K562 (cell line): ENCODE data around the gene MAGEB1. TPM values are rescaled to one million over a fixed set of nuclear protein-coding genes. Genes with fewer than 3 reads are reported as not detected.
A peak's percentile ranks its signal among the peaks of the same experiment; 100 is the strongest.

Source experiments
- ATAC-seq: fragments of 200-7000 bp; cut with Tn5 transposase; 3 replicates; pipeline ENCODE4 v1.9.1; 2020; ENCODE audit warnings: moderate library complexity
- BruUV-seq: library from RNA; stranded (reverse); fragments of 400-500 nt; replicated peaks from 2 replicates; lab custom pipeline; 2021; lab: Mats Ljungman, UMichigan
- CTCF ChIA-PET: fragments of 300-600 bp; formaldehyde crosslinking; extraction: SDS; loops from one replicate; lab custom pipeline; 2021; ENCODE audit warnings: low intra/inter-chr PET ratio; lab: Yijun Ruan, JAX
- POLR2A ChIA-PET: fragments of 300-600, 350-650 bp; sonication (Branson Sonifier 250); formaldehyde crosslinking; extraction: SDS; loops from one replicate; lab custom pipeline; 2021; ENCODE audit warnings: antibody characterized with exemption, inconsistent platforms; lab: Yijun Ruan, JAX
- DNase-seq, 4 experiments: peaks; one replicate each; pipeline versions ENCODE4 v3.0.0 to v3.0.0-alpha.2; 2011 to 2018; ENCODE audit warnings: low spot score in 3 of 4, mixed read lengths in 3 of 4; ENCODE audit errors: extremely low read depth in 1 of 4
- FAIRE-seq: peaks from 2 replicates; lab custom pipeline; 2011; peaks lifted over from hg19 to GRCh38; lab: Jason Lieb, UNC
- H2AFZ ChIP-seq: 2 replicates; pipeline ENCODE4 v1.6.0; 2011; ENCODE audit warnings: low read depth, low read length, control low read depth, inconsistent platforms
- H3K27ac ChIP-seq: fragments of 200-600 bp; 3 replicates; pipeline ENCODE4 v1.8.0; 2011; ENCODE audit warnings: low read depth, mild to moderate bottlenecking, control low read depth, inconsistent platforms, low read length, moderate library complexity, mixed read lengths; ENCODE audit errors: extremely low read depth
- H3K27me3 ChIP-seq, 2 experiments: fragments of 300-600 bp in 1 of 2; 2 replicates in 1 of 2; 3 replicates in 1 of 2; pipeline versions ENCODE4 v1.6.0 to v1.8.0; 2011; ENCODE audit warnings: inconsistent platforms in 2 of 2, low read length in 2 of 2, mild to moderate bottlenecking in 1 of 2, mixed read lengths in 1 of 2, moderate library complexity in 1 of 2; ENCODE audit not compliant: control insufficient read depth in 2 of 2, insufficient read depth in 2 of 2
- H3K36me3 ChIP-seq: fragments of 300-600 bp; 3 replicates; pipeline ENCODE4 v1.8.0; 2011; ENCODE audit warnings: mild to moderate bottlenecking, low read length, inconsistent platforms; ENCODE audit not compliant: control insufficient read depth, insufficient read depth
- H3K4me1 ChIP-seq, 2 experiments: fragments of 200-600 bp in 1 of 2; replicated peaks in 1 of 2; 2 replicates in 1 of 2; 3 replicates in 1 of 2; pipeline versions ENCODE4 v1.5.1 to v1.8.0; 2011; ENCODE audit warnings: inconsistent platforms in 2 of 2, low read length in 2 of 2, mild to moderate bottlenecking in 1 of 2, mixed read lengths in 1 of 2, moderate library complexity in 1 of 2; ENCODE audit not compliant: control insufficient read depth in 2 of 2, insufficient read depth in 2 of 2
- H3K4me2 ChIP-seq: 2 replicates; pipeline ENCODE4 v1.6.1; 2011; ENCODE audit warnings: low read length, control low read depth, inconsistent platforms, mixed read lengths; ENCODE audit not compliant: insufficient read depth
- H3K4me3 ChIP-seq: fragments of 200-600 bp; sonication (generic), shearing (Covaris generic); 2 replicates; pipeline ENCODE4 v1.5.1; 2016; ENCODE audit warnings: control low read depth, inconsistent platforms
- H3K79me2 ChIP-seq: fragments of 200-600 bp; 3 replicates; pipeline ENCODE4 v1.8.0; 2011; ENCODE audit warnings: low read length, inconsistent platforms; ENCODE audit not compliant: control insufficient read depth, insufficient read depth
- H3K9ac ChIP-seq, 2 experiments: 2 replicates each; pipeline versions ENCODE4 v1.6.0 to v1.6.1; 2011; ENCODE audit warnings: low read depth in 2 of 2, low read length in 2 of 2, control low read depth in 1 of 2, inconsistent platforms in 1 of 2, mild to moderate bottlenecking in 1 of 2, mixed read lengths in 1 of 2; ENCODE audit not compliant: insufficient read depth in 1 of 2
- H3K9me1 ChIP-seq: one replicate; pipeline ENCODE4 v1.6.0; 2011; ENCODE audit warnings: inconsistent platforms, mild to moderate bottlenecking, low read length, moderate library complexity; ENCODE audit not compliant: control insufficient read depth, insufficient read depth
- H3K9me3 ChIP-seq: replicated peaks from 2 replicates; pipeline ENCODE4 v1.5.1; 2011; ENCODE audit warnings: low read depth, low read length, inconsistent platforms; ENCODE audit not compliant: control insufficient read depth, insufficient read depth
- H4K20me1 ChIP-seq: replicated peaks from 2 replicates; pipeline ENCODE4 v1.6.1; 2011; ENCODE audit warnings: low read length, inconsistent platforms, mixed read lengths; ENCODE audit not compliant: control insufficient read depth, insufficient read depth
- CSDE1 ChIP-seq, 2 experiments: fragments of 450-650 bp; IDR thresholded peaks; 2 replicates each; pipeline ENCODE4 v1.6.1; 2016; ENCODE audit warnings: mild to moderate bottlenecking in 1 of 2
- ELF2 ChIP-seq: fragments of 250-450 bp; sonication (Bioruptor Pico); IDR thresholded peaks from 2 replicates; pipeline ENCODE4 v1.5.0; 2021; ENCODE audit warnings: mild to moderate bottlenecking
- ESRRA ChIP-seq: fragments of 450-650 bp; IDR thresholded peaks from 2 replicates; pipeline ENCODE4 v1.6.1; 2014; ENCODE audit warnings: low read depth, mild to moderate bottlenecking, moderate library complexity, borderline replicate concordance
- FOXJ2 ChIP-seq: fragments of 200-800 bp; sonication (Bioruptor generic); IDR thresholded peaks from 2 replicates; pipeline ENCODE4 v1.6.1; 2016; ENCODE audit warnings: missing genetic modification characterization, missing compliant biosample characterization
- HMGN3 ChIP-seq: IDR thresholded peaks from 2 replicates; pipeline ENCODE4 v1.6.1; 2011; ENCODE audit warnings: borderline replicate concordance, low read depth, mild to moderate bottlenecking, mixed read lengths, low read length; ENCODE audit not compliant: insufficient read length; ENCODE audit errors: extremely low read depth
- RCOR1 ChIP-seq, 2 experiments: IDR thresholded peaks; 2 replicates each; pipeline ENCODE4 v1.6.1; 2012; ENCODE audit warnings: low read depth in 2 of 2, low read length in 2 of 2, borderline replicate concordance in 1 of 2, improper control_type of control experiment in 1 of 2
- SLC30A9 ChIP-seq: fragments of 250-450 bp; sonication (Bioruptor Pico); IDR thresholded peaks from 2 replicates; pipeline ENCODE4 v1.8.0; 2022; ENCODE audit warnings: mild to moderate bottlenecking, moderate library complexity
- TEAD4 ChIP-seq, 2 experiments: sonication (generic) in 1 of 2; formaldehyde crosslinking in 1 of 2; IDR thresholded peaks; 2 replicates each; pipeline versions ENCODE4 v1.6.1 to v1.8.0; 2012 to 2022; ENCODE audit warnings: borderline replicate concordance in 1 of 2, inconsistent platforms in 1 of 2, low read length in 1 of 2, mild to moderate bottlenecking in 1 of 2, missing genetic modification reagents in 1 of 2
- U2AF1 ChIP-seq: fragments of 200-400 bp; formaldehyde crosslinking; optimal IDR thresholded peaks from 2 replicates; pipeline ENCODE3; 2017; ENCODE audit warnings: mild to moderate bottlenecking, low read depth, low read length, moderate library complexity
- ZNF395 ChIP-seq: fragments of 200-800 bp; sonication (Bioruptor generic); IDR thresholded peaks from 2 replicates; pipeline ENCODE4 v1.6.1; 2017; ENCODE audit warnings: missing genetic modification characterization, missing compliant biosample characterization
- WGBS: fragments of 100-300 bp; shearing (Covaris generic); methylation state at CpG from one replicate; pipeline ENCODE4 v1.1.6; 2016; ENCODE audit warnings: low coverage, mixed read lengths; ENCODE audit not compliant: insufficient coverage; ENCODE audit errors: missing lambda C conversion rate; 5-methylcytosine and 5-hydroxymethylcytosine counted together
- in situ Hi-C: fragments of 300-500 bp; cut with MboI; formaldehyde crosslinking; loops from 4 replicates; pipeline ENCODE4 v1.15.0; 2018; ENCODE audit warnings: inconsistent platforms, mixed read lengths
- intact Hi-C: fragments of 100-400 bp; cut with micrococcal nuclease; formaldehyde crosslinking; loops from 2 replicates; pipeline ENCODE4 v1.14.2; 2022
- polyA plus RNA-seq, 8 experiments: library from polyadenylated mRNA; depleted of rRNA in 4 of 8; stranded (reverse) in 5 of 8; unstranded in 3 of 8; fragments of >200 nt; fragmentation: Nextera tagmentation in 2 of 8; fragmentation: Illumina TruSeq in 1 of 8; extraction: Ambion mirVana in 2 of 8; extraction: Trizol in 1 of 8; gene quantifications; 2 replicates each; pipeline versions ENCODE4 v1.2.1 to v1.2.3, GENCODE V29; 2011 to 2014; ENCODE audit warnings: inconsistent platforms in 1 of 8, missing spikeins in 1 of 8
- total RNA-seq, 7 experiments: library from RNA; depleted of rRNA in 6 of 7; stranded (reverse); fragments of >200 nt in 6 of 7; fragmentation: Illumina TruSeq in 2 of 7; extraction: Trizol in 2 of 7; gene quantifications; 2 replicates each; pipeline versions ENCODE4 v1.2.1 to v1.2.3, GENCODE V29; 2011 to 2021; ENCODE audit warnings: low replicate concordance in 1 of 7

Gene MAGEB1
- total and polyA plus RNA-seq, 9 of the 15 experiments (the other 6 are each of a cell fraction or from before 2014, with no cell fraction given): 32.6 to 100 (median 43.4) TPM

GRCh38 chrX:30217465-30217864 lies 29.5 kb upstream of the MAGEB1 start (continued):
- TF ChIP-seq ESRRA: peak; percentile 32; the same call in 1 of the 2 replicates
- TF ChIP-seq ELF2 (CRISPR knock-in tag): no peak
- no peak for TF ChIP-seq CSDE1 (IDR thresholded peaks at IDR 0.05)
- peak in 1 of 2 experiments; percentile 13; a peak in 1 of 4 replicates for TF ChIP-seq RCOR1 (IDR thresholded peaks at IDR 0.05; ENCODE audit: borderline replicate concordance in 1 of 2, low read depth in 2 of 2, low read length in 2 of 2)
- TF ChIP-seq FOXJ2: no peak
- no peak; the same call in 1 of the 2 replicates for TF ChIP-seq ZNF395

- Histone ChIP-seq H3K36me3 (peaks cover 19% of the 10 kb centered on the region; the same call in 2 of the 3 replicates), H3K27me3 (no peaks in the 10 kb centered on the region), H3K4me3 (no peak overlapping the region), H4K20me1 (no peaks in the 10 kb centered on the region), H3K9me1 (no peaks in the 10 kb centered on the region), H3K4me2 (no peak overlapping the region), H3K9ac (no peak overlapping the region), H3K4me1 (peaks cover 8 to 12% of the 10 kb centered on the region in 2 experiments), H3K79me2 (peaks cover 22% of the 10 kb centered on the region), H3K9me3 (no peaks in the 10 kb centered on the region), H3K27ac (no peak overlapping the region), H2AFZ (no peak overlapping the region)
- CTCF ChIA-PET: no interaction called here
- in situ Hi-C loops (no loop called here), intact Hi-C loops (loop anchor here (5.0 kb wide), 2 partner anchors 63 to 77 kb away; no protein-coding TSS in a partner anchor)
- DNase-seq (no peak), FAIRE-seq (no peak), ATAC-seq (no peak)
- POLR2A ChIA-PET: no interaction called here
- no TSS peak for BruUV-seq
- 82% methylated on average over 3 of the region's 4 CpGs for WGBS
- TF ChIP-seq TEAD4 (IDR thresholded peaks at IDR 0.05; ENCODE audit: low read length) (no peak), TEAD4 (CRISPR knock-in tag; IDR thresholded peaks at IDR 0.05; ENCODE audit: borderline replicate concordance) (no peak), HMGN3 (no peak), U2AF1 (no peak), SLC30A9 (CRISPR knock-in tag) (no peak)
Measured at GRCh38 chrX:30219372-30219771, 27.6 kb upstream of the MAGEB1 start.
